GM19240 (cell line): ENCODE data around the gene DEPDC1B.
A peak's percentile ranks its signal among the peaks of the same experiment; 100 is the strongest.
"Not testable (repeated sequence)": the region's sequence is repeated elsewhere in the genome, so short reads cannot be mapped to it uniquely, and the experiment has no call there.

Experiments
- DNase-seq: peaks from one replicate; pipeline ENCODE4 v3.0.0; 2011; ENCODE audit warnings: low spot score; ENCODE audit not compliant: insufficient read length

Gene DEPDC1B, protein sequence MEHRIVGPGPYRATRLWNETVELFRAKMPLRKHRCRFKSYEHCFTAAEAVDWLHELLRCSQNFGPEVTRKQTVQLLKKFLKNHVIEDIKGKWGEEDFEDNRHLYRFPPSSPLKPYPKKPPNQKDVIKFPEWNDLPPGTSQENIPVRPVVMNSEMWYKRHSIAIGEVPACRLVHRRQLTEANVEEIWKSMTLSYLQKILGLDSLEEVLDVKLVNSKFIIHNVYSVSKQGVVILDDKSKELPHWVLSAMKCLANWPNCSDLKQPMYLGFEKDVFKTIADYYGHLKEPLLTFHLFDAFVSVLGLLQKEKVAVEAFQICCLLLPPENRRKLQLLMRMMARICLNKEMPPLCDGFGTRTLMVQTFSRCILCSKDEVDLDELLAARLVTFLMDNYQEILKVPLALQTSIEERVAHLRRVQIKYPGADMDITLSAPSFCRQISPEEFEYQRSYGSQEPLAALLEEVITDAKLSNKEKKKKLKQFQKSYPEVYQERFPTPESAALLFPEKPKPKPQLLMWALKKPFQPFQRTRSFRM

DNA sequence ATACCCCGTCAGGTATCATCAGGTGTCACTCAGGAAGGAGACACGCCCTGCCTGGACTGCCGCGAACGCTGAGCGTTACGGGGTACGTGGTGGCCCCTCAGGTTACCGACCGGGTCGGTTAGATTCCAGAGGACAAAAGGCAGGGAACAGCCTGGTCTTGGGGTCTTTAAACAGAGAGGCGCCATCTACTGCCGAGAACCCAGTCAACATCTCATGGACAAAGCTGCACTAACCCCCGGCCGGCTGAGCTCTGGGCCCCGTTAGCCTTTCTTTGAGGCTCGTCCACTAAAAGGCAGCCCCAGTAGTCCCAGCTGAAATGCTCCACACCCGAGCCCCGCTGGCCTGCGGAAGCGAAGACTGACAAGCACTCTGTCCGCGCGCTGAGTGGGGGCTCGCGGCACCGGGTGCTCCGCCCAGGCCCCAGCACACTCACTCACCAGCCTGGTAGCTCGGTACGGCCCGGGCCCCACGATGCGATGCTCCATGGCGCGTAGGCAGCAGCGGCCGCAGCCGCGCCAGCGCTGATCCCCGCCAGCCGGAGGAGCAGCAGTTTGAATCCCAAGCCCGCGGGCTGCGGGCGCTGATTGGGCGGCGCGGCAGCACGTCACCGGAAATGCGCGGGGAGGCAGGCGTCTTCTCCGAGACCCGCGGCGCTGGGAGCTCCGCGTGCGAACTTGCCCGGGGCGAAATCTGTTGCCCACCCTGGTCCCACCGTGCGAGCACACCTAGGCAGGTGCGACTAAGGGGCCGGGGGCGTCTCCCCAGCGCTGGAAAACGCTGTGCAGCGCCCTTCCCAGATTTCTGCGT is at the start of gene DEPDC1B:
Gene DEPDC1B, minus strand, starts transcription at position 558 of the 807 bp plus-strand sequence. Its CDS starts 73 bp downstream, at position 485.
- DNase-seq = peak; percentile 48

DNA sequence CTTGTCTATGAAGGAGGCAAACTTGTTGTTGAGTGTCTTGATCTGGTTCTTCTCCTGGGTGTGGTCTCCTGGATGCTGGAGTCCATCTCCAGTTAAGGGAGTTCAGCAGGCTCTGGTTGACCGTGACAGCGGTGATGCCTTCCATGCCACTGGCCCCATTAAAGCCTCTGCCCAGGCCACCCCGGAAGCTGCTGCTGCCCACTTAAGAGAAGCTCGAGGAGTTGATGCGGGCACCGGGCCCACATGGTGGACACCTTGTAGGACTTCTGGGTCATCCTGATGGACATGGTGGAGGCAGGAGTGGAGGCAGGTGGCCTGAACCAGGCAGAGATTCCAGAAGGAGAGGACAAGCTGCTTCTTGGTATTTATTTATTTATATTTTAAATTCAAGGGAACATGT is 44.7 kb upstream of the DEPDC1B start:
- DNase-seq = no peak

DNA sequence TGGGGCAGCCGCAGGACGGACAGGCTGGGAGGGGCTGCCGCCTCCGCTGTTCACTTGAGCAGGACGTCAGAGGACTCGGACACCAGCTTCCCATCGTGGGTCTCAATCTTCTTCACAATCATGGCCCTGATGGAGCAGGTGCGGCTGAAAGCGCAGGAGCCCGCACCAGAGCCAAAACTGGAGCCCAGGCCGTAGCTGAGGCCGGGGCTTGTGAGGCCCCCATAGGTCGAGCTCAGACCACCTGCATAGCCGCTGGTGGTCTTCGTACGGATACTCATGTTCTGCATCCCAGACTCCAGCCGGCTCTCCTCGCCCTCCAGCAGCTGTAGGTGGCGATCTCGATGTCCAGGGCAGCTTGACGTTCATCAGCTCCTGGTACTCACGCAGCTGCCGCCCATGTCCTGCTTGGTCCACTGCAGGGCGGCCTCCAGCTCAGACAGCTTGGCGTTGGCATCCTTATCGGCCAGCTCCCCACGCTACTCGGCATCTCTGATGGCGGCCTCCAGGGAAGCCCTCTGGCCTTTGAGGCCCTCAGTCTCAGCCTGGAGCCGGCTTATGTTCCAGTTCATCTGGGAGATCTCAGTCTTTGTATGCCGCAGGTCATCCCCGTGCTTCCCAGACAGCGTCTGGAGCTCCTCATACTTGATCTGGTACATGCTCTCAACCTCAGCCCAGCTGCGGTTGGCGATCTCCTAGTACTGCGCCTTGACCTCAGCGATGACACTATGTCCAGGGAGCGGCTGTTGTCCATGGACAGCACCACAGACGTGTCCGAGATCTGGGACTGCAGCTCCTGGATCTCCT is 43.7 kb upstream of the DEPDC1B start:
- DNase-seq = no peak

DNA sequence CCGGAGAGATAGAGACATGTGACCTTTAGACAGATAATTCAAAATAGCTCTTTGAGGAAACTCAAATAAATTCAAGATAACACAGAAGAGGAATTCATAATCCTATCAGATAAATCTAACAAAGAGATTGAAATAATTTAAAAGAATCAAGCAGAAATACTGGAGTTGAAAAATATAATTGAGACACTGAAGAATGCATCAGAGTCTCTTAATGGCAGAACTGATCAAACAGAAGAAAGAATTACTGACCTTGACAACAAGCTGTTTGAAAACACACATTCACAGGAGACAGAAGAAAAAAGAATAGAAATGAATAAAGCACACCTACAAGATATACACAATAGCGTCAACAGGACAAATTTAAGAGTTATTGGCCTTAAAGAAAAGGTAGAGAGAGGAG is 40.4 kb upstream of the DEPDC1B start:
- DNase-seq = no peak

DNA sequence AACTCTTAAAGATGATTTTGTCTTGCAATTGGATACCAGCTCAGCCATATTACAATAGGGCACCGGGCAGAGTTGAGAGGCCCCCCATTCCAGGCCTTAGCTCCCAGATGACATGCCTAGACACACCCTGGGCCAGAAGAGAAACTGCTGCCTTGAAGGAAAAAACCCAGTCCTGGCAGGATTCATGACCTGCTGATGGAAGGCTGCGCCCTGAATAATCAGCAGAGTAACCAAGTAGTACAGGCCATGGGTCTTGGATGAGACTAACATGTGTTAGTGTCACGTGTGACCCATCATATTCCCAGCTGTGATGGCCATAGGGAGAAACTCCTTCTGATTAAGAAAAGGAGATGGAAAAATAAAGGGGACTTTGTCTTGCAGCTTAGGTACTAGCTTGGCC is 39.0 kb upstream of the DEPDC1B start:
- no peak for DNase-seq

DNA sequence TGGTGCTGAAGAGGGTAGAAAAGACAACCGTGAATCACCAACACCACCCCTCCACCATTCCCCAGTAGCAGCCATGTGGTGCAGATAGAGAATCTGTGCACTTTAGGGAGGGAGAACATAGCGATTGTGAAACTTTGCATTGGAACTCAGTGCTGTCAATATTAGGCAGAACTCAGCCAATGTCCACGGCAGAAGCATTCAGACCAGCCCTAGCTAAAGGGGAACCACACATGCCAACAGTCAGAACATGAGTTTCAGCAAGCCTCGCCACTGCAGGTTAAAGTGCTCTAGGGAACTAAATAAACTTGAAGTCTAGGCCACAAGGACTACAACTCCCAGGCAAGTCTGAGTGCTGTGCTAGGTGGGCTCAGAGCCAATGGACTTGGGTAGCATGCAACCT is 38.5 kb upstream of the DEPDC1B start:
- DNase-seq = no peak

DNA sequence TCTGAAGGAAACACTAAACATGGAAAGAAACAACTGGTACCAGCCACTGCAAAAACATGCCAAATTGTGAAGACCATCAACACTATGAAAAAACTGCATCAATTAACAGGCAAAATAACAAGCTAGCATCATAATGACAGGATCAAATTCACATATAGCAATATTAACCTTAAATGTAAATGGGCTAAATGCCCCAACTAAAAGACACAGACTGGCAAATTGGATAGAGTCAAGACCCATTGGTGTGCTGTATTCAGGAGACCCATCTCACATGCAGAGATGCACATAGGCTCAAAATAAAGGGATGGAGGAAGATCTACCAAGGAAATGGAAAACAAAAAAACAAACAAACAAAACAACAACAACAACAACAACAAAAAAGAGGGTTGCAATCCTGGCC is 30.9 kb upstream of the DEPDC1B start:
- DNase-seq = not testable (repeated sequence)

DNA sequence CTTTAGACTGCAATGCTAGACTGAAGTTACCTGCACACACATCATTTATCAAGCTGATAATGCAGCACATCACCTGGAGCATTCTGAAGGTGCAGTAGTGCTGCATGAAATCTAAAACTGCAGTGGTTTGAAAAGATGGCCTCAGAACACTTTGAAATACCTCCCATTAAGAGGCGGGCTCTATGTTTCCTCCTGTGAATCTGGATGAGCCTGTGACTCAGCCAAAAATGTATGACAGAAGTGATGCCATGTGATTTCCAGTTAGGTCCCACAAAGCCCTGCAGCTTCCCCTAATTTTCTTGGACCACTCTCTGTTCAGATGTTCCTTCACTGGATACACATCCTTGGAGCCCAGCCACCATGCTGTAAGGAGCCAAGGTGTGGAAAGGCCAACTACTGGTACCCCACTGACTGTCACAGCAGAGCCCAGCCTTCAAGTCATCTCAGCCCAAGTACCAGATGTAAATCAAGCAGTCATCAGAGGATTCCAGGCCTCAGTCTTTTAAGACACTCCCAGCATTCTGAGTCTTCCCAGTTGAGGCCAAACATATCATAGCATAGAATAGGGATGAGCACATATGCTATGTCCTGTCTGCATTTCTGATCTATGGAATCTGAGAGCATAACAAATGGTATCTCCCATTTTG is 27.2 kb upstream of the DEPDC1B start:
- DNase-seq = no peak

DNA sequence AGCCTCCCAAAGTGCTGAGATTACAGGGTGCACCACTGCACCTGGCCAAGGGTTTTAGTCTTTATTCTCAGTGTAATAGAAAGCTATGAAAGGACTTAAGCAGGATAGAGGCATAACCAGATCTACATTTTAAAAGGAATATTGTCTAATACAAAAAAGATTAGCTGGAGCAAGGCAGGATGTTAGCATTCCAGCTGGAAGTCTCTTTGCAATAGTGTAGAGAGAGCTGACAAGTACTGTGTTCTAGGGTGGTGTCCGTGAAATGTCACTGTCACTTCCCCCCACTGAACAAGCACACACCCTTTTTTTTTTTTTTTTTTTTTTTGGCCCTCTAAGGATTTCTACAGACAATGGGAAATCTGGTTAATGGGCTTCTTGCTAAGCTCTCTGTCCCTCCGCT is 24.2 kb upstream of the DEPDC1B start:
- DNase-seq = no peak

DNA sequence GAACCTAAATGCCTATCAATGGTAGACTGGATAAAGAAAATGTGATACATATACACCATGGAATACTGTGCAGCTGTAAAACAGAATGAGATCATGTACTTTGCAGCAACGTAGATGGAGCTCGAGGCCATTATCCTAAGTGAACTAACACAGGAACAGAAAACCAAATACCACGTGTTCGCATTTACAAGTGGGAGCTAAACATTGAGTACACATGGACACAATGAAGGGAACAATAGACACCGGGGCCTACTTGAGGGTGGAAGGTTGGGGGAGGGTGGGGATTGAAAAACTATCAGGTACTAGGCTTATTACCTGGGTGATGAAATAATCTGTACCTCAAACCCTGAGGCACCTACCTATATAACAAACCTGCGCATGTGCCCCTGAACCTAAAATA is 22.4 kb upstream of the DEPDC1B start:
- no peak for DNase-seq

DNA sequence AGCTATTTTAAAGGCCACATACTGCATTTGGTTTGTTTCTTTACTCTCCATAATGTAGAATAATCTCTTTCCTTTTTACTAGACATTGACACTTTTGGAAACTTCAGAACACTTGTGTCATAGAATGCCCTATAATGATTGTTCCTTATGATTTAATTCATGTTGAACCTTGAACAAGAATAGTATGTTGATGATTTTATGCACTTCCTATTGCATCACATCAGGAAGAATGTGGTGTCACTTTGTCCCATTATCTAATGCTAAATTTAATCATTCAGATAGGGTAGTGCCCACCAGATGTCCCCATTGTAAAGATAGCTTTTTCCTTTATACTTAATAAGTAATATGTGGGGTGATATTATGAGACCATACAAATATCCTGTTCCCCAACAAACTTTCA is 19.4 kb upstream of the DEPDC1B start:
- DNase-seq = no peak

DNA sequence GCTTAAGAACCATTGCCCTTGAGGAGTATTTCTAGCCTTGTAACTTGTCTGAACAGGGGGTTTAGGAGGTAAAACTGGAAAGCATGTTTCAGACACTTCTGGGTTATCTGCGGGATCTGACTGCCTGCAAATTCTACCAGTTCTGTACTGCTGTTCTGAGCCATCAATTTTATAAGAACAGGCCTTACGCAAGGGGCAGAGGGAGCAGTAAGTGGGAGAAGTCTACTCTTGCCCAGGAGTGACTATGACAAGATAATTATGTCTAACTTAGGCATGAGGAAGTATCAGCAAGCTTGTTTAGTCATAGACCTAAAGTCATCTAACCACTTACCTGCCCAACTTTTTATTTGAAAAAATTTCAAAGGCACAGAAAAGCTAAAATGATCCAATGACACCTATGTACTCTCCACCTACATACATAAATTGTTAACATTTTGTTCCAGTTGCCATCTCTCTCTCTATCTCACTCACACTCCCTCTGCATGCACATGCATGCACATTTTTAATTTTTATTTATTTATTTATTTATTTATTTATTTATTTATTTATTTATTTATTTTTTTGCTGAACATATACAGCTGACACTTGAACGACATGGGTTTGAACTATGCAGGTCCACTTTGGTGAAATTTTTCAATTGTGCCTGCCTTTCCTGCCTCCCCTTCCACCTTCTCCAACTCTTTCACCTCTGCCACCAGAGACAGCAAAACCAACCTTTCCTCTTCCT is 18.4 kb upstream of the DEPDC1B start:
- DNase-seq = no peak

DNA sequence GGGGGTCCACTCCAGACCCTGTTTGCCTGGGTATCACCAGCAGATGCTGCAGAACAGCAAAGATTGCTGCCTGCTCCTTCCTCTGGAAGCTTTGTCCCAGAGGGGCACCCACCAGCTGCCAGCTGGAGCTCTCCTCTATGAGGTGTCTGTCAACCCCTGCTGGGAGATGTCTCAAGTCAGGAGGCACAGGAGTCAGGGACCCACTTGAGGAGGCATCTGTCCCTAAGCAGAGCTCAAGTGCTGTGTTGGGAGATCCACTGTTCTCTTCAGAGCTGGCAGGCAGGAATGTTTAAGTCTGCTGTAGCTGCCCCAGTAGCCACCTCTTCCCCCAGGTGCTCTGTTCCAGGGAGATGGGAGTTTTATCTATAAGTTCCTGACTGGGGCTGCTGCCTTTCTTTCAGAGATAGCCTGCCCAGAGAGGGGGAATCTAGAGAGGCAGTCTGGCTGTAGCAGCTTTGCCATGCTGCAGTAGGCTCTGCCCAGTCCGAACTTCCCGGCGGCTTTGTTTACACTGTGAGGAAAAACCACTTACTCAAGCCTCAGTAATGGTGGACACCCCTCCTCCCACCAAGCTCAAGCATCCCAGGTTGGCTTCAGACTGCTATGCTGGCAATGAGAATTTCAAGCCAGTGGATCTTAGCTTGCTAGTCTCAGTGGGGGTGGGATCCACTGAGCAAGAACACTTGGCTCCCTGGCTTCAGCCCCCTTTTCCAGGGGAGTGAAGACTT is 15.4 kb upstream of the DEPDC1B start:
- not testable (repeated sequence) for DNase-seq

DNA sequence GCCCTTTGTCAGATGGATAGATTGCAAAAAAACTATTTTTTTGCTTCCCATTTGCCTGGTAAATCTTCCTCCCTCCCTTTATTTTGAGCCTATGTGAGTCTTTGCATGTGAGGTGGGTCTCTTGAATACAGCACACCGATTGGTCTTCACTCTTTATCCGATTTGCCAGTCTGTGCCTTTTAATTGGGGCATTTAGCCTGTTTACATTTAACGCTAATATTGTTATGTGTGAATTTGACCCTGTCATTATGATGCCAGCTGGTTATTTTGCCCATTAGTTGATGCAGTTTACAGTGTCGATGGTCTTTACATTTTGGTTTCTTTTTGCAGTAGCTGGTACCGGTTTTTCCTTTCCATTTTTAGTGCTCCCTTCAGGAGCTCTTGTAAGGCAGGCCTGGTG is 13.0 kb upstream of the DEPDC1B start:
- no peak for DNase-seq

DNA sequence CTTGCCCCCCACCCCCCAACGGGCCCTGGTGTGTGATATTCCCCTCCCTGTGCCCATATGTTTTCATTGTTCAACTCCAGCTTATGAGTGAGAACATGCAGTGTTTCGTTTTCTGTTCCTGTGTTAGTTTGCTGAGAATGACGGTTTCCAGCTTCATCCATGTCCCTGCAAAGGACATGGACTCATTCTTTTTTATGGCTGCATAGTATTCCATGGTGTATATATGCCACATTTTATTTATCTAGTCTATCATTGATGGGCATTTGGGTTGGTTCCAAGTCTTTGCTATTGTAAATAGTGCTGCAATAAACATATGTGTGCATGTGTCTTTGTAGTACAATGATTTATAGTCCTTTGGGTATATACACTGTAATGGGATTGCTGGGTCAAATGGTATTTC is 11.9 kb upstream of the DEPDC1B start:
- not testable (repeated sequence) for DNase-seq

DNA sequence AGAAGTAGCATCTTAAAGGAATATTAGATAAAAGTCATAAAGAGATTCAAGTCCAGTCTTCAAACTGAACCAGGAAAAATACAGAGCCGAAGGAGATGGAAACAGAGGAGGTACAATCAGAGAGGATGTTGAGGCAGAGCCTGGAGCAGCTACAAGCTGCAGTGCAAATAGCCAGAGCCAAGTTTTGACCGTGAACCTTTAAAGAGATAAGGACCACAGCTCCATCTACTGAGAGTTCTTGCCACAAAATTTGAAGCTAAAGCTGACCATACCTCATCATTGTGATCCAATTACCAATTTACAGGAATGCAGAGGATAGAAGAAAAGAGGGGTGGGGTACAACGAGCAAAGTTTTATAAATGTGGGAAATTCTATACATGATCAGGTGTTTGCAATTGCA is 10.4 kb upstream of the DEPDC1B start:
- no peak for DNase-seq

DNA sequence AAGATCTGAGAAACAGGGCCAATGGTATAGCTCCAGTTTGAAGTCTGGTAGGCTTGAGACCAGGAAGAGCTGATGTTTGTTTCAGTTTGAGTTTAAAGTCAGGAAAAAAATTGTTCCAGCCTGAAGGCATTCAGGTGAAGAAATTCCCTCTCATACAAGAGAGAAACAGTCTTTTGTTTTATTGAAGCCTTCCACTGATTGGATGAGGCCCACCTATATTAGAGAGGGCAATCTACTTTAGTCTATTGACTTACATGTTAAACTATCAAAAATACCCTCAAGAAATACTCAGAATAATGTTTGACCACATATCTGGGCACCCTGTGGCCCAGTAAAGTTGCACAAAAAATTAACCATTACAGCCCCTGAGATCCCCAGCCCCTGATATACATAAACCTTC is 5.2 kb upstream of the DEPDC1B start:
- no peak for DNase-seq

DNA sequence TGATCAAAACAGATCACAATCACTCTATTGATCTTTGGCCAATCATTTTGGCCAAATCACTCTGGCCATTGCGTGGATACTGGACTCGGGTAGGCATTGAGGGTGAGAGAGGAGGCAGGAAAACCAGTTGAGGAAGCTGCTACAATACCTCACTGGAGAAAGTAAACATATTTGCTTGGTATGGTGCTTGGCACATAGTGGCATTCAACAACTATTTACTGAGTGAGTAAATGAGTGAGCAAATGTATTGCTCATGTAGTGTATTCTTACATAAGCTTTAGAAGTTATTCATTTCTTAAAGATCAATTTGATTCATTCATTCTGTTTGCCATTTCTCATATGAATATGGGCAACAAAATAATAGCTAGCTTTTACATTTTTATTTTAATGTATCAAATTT is 4.0 kb upstream of the DEPDC1B start:
- no peak for DNase-seq

DNA sequence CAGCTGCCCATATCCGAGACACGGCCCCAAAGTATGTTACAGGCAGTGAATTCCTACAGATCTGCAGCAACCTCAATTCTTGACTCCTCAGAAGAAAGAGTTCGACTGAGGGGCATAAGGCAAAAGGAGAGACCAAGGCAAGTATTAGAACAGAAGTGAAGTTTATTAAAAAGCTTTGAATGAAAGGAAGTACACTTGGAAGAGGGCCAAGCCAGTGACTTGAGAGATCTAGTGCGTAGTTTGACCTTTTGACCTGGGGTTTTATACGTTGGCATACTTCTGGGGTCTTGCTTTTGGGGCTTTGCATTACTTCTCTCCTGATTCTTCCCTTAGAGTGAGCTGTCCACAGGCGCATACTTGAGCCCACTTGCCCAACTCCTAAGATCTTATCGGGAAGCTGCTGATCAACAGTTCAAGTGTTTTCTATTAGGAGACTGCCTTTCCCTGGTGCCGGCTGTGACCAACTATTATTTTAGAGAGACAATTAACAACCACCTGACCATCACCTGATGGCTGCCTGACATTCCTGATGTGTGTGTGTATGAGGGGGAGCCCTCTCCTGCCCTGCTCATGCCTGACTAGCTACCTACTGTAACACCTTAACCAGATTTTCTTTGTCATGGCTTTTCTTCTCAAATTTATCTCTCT is 1.5 kb upstream of the DEPDC1B start:
- DNase-seq = no peak
